Heart left ventricle (tissue), 16 donors: ENCODE results near the gene ZNF641. TPM values are rescaled to one million over a fixed set of nuclear protein-coding genes. Genes with fewer than 3 reads are reported as not detected.

ENCODE experiments used
- ATAC-seq, 4 donors: fragments of 200-7000 bp; cut with Tn5 transposase; one replicate each; pipeline ENCODE4 v1.9.1; 2020 to 2022; ENCODE audit warnings: moderate library complexity in 4 of 4, mild to moderate bottlenecking in 3 of 4, moderate number of reproducible peaks in 1 of 4
- DNase-seq, 5 donors: peaks; one replicate each; pipeline ENCODE4 v3.0.0-alpha.2; 2020
- H3K27ac ChIP-seq, 12 donors: fragments of 200-600 bp; sonication (generic) in 4 of 12; one replicate each; pipeline versions ENCODE4 v1.5.0 to v1.8.0; 2016 to 2022; ENCODE audit warnings: mild to moderate bottlenecking in 2 of 12
- H3K27me3 ChIP-seq, 9 donors: fragments of 200-600 bp; sonication (generic) in 2 of 9; one replicate each; pipeline versions ENCODE4 v1.5.1 to v1.8.0; 2016 to 2022; ENCODE audit warnings: mild to moderate bottlenecking in 3 of 9
- H3K36me3 ChIP-seq, 9 donors: fragments of 200-600 bp; sonication (generic) in 2 of 9; one replicate each; pipeline versions ENCODE4 v1.5.0 to v1.8.0; 2018 to 2022; ENCODE audit warnings: mild to moderate bottlenecking in 2 of 9
- H3K4me1 ChIP-seq, 12 donors: fragments of 200-600 bp; sonication (generic) in 4 of 12; one replicate each; pipeline versions ENCODE4 v1.5.0 to v1.8.0; 2016 to 2022; ENCODE audit warnings: mild to moderate bottlenecking in 3 of 12
- H3K4me3 ChIP-seq, 12 donors: fragments of 200-600 bp; sonication (generic) in 4 of 12; one replicate each; pipeline versions ENCODE4 v1.5.0 to v1.8.0; 2017 to 2022; ENCODE audit warnings: mild to moderate bottlenecking in 9 of 12, moderate library complexity in 4 of 12
- H3K9me3 ChIP-seq, 12 donors: fragments of 200-600 bp; sonication (generic) in 4 of 12; one replicate each; pipeline versions ENCODE4 v1.5.0 to v1.8.0; 2016 to 2022; ENCODE audit warnings: mild to moderate bottlenecking in 1 of 12
- CTCF ChIP-seq, 12 donors: fragments of 200-600 bp; sonication (generic) in 4 of 12; IDR thresholded peaks; one replicate each; pipeline versions ENCODE4 v1.5.0 to v1.8.0; 2018 to 2022; ENCODE audit warnings: antibody characterized with exemption in 12 of 12, mild to moderate bottlenecking in 5 of 12
- POLR2A ChIP-seq, 2 donors: fragments of 450-650 bp; IDR thresholded peaks; one replicate each; pipeline ENCODE4 v1.6.1; 2017; ENCODE audit warnings: antibody characterized with exemption in 2 of 2, mild to moderate bottlenecking in 2 of 2, moderate library complexity in 2 of 2
- whole genome bisulfite sequencing, 4 donors: extraction: QIAGEN DNeasy Blood & Tissue Kit in 2 of 4; methylation state at CpG; one replicate each; pipeline versions ENCODE4 v1.1.5 to v1.1.7; 2013 to 2018; 5-methylcytosine and 5-hydroxymethylcytosine counted together
- intact Hi-C, 10 donors: fragments of 100-400 bp; cut with DNase I; formaldehyde crosslinking; loops; one replicate each; pipeline versions ENCODE4 v1.11.1 to v1.14.2; 2022
- polyA plus RNA-seq, 2 donors: library from polyadenylated mRNA; stranded (reverse); fragments of 200-250 nt; gene quantifications; one replicate each; pipeline ENCODE4 v1.2.3, GENCODE V29; 2013
- total RNA-seq, 9 donors: library from RNA; depleted of rRNA in 2 of 9; stranded (reverse); fragments of >200 nt in 2 of 9; fragmentation: NEBNext Ultra II Directional in 3 of 9; extraction: Animal tissue kit (Norgen Biotek cat#: 25700) in 3 of 9; gene quantifications; one replicate each; pipeline versions ENCODE4 v1.1.0 to v1.2.4, GENCODE V29; 2016 to 2023
- donor health status: ischemic (EF 13 %, LVEDD 7.1; RV severe dilation, severe dysfunction).
- donor health status: healthy with polysubstance abuse.
- donor health status: DM: no; HTN: yes; CAD: no.
- donor health status: DM: no; HTN: no; CAD: no.
- donor health status: ischemic (EF 25% LVEDD 6.9; RV normal size, moderate dysfunction).
- donor health status: ischemic (EF 25% LVEDD 5.7; RV mildly dilated, moderate dysfunction).
- donor health status: healthy.
- donor health status: DM: yes; HTN: yes; CAD: no.
- donor health status: ischemic (EF 35%, LVEDD 5.7; RV mildly dilated, moderate dysfunction).
- donor health status: nonischemic (EF 11% LVEDD 7.7; RV severe dilation, severe dysfunction).
- donor health status: DM: yes; HTN: yes; CAD: no.
- donor health status: PGD.
- donor health status: ischemic (EF 29% LVEDD 5.4; RV normal size, mild dysfunction).
- donor health status: nonischemic (EF 23%, LVEDD 6.1; RV moderate dilation, normal function).

Gene ZNF641
- total and polyA plus RNA-seq, 11 donors: 6.9 to 21.1 (median 15.1) TPM

DNA sequence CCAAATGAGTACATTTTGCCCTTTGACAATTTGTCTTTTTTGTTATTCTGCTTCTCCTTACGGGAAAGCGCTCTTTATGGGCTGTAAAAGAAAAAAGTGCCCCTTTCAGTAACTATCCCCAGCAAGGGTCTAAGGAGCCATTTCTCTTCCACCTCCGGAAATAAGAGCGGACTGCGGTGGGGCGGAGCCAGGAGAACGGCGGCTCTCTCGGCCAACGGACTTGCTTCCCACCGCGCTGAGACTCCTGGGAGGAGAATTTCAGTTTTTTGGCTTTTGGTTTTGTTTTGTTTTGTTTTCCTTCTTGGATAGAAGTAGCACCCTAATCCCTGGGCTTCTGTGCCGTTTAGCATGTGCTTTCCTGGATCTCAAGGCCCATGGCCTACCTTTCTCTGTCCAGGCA lies 43.5 kb downstream of the ZNF641 start:
- Histone ChIP-seq H3K4me3 (no peak overlapping the region), H3K27me3 (no peaks in the 10 kb centered on the region), H3K36me3 (no peaks in the 10 kb centered on the region), H3K4me1 (peaks cover 0 to 9% (median 0%) of the 10 kb centered on the region in 12 donors), H3K27ac (no peak overlapping the region), H3K9me3 (no peaks in the 10 kb centered on the region)
- DNase-seq (no peak), ATAC-seq (no peak)
- WGBS, 4 donors: 95 to 96% (median 95%) methylated on average over 13 of the region's 13 CpGs
- TF ChIP-seq POLR2A (IDR thresholded peaks at IDR 0.05) (no peak), CTCF (IDR thresholded peaks at IDR 0.05) (no peak)
- intact Hi-C loops: no loop called here

- no peak overlapping the region for H3K27ac ChIP-seq
- DNase-seq (no peak), ATAC-seq (peak in 1 of 4 donors; percentile 53)
- no peaks in the 10 kb centered on the region for H3K36me3 ChIP-seq
- peaks cover 0 to 12% (median 0%) of the 10 kb centered on the region in 12 donors for H3K4me1 ChIP-seq
- WGBS, 4 donors: 72 to 84% (median 77%) methylated on average over 2 of the region's 2 CpGs
- no peaks in the 10 kb centered on the region for H3K27me3 ChIP-seq
- intact Hi-C loops: no loop called here
- TF ChIP-seq CTCF (IDR thresholded peaks at IDR 0.05): no peak
- no peak for TF ChIP-seq POLR2A (IDR thresholded peaks at IDR 0.05)
- H3K9me3 ChIP-seq: no peaks in the 10 kb centered on the region
- no peak overlapping the region for H3K4me3 ChIP-seq
Observed at GRCh38 chr12:48305190-48305589, 45.5 kb downstream of the ZNF641 start.

DNA sequence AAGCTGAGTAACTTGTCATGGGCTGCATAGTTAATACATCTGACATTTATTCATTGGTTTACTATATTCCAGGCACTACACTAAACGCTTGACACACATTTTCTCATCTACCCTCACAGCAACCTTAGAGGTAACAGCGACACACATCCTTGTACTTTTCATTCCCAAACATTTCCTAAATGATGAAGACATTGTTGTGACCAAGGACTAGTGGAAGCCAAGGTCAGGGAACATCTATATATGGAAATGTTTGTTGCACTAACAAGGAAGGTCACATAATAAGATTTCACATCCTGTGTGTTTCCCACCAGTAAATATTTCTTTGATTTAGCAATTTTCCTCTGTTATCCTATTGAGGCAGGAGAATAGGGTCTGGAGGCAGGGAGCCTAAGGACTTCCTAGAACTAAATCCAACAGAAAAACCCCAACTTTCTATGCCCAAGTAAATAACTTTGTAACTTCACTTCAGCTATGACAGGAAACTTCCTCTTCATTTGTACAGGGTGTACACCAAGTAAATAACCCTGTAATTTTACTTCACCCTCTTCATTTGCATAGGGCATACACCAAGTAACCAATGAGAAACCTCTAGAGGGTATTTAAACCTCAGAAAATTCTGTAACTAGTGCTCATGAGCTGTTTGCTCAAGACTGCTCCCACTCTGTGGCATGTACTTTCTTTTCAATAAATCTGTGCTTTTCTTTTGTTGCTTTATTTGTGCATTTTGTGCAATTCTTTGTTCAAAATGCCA lies 48.4 kb downstream of the ZNF641 start:
- DNase-seq: no peak
- H3K27me3 ChIP-seq: no peaks in the 10 kb centered on the region
- H3K4me3 ChIP-seq: no peak overlapping the region
- no peak for ATAC-seq
- H3K9me3 ChIP-seq: no peaks in the 10 kb centered on the region
- TF ChIP-seq POLR2A (IDR thresholded peaks at IDR 0.05): no peak
- TF ChIP-seq CTCF (IDR thresholded peaks at IDR 0.05): no peak
- intact Hi-C loops: no loop called here
- H3K27ac ChIP-seq: peak overlapping the region in 1 of 12 donors; percentile 22
- H3K36me3 ChIP-seq: no peaks in the 10 kb centered on the region
- H3K4me1 ChIP-seq: peaks cover 0 to 12% (median 0%) of the 10 kb centered on the region in 12 donors
- WGBS, 4 donors: 58 to 70% (median 68%) methylated on average over 2 of the region's 2 CpGs

GRCh38 chr12:48300774-48301173 lies 49.9 kb downstream of the ZNF641 start:
- no peak for DNase-seq
- intact Hi-C loops: no loop called here
- Histone ChIP-seq H3K4me3 (no peak overlapping the region), H3K27me3 (no peaks in the 10 kb centered on the region), H3K4me1 (peaks cover 0 to 15% (median 0%) of the 10 kb centered on the region in 12 donors), H3K36me3 (no peaks in the 10 kb centered on the region), H3K27ac (no peak overlapping the region), H3K9me3 (no peaks in the 10 kb centered on the region)
- TF ChIP-seq CTCF (IDR thresholded peaks at IDR 0.05) (no peak), POLR2A (IDR thresholded peaks at IDR 0.05) (no peak)
- ATAC-seq: no peak
- WGBS, 4 donors: 77 to 93% (median 91%) methylated on average over 1 of the region's 1 CpG
